ENCODE measurements around the gene MAP4K4.

The MAP4K4 gene

DNA sequence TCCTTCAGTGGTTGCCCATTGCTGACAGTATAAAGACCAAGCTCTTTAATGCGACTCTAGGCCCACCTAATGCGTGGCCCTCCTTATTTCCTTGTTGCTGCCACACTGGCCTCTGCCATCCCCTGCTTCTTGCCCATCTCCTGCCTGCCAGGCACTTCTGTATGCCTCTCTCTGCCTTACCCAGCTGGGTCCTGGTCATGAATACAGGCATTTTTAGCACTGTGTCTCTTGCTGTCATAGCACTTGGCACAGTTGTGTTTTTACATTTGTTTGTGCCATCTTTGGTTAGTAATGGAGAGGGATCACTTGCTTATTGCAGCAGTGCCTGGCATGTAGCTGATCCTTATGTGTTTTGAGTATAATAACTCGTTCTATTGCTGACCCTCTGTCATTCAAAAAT lies 38.7 kb downstream of the MAP4K4 start:
- Histone ChIP-seq H2AK5ac (ENCODE audit: low read depth, low read length) (no peak overlapping the region), H4K8ac (ENCODE audit: low read depth, low read length) (no peak overlapping the region), H3K9ac (ENCODE audit: low read depth, low read length, poor library complexity) (peak overlapping the region; percentile 25), H3K27me3 (ENCODE audit: control insufficient read depth in 3 of 3, insufficient read depth in 3 of 3, low read depth in 1 of 3, low read length in 3 of 3) (no peaks in the 10 kb centered on the region), H2BK120ac (ENCODE audit: low read depth, low read length) (no peak overlapping the region), H3K4me2 (ENCODE audit: insufficient read depth, low read length, poor library complexity, severe bottlenecking) (no peak overlapping the region), H3K23ac (ENCODE audit: low read depth, low read length, poor library complexity) (no peak overlapping the region), H3K14ac (ENCODE audit: low read length) (no peak overlapping the region), H4K91ac (ENCODE audit: low read depth, low read length, poor library complexity) (no peak overlapping the region), H3K4ac (ENCODE audit: low read length) (no peak overlapping the region), H3K79me1 (ENCODE audit: low read depth, low read length) (peaks cover 2% of the 10 kb centered on the region), H3K4me3 (ENCODE audit: low read length in 2 of 2) (no peak overlapping the region), H2BK15ac (ENCODE audit: low read length) (no peak overlapping the region), H3K18ac (ENCODE audit: low read length) (peak overlapping the region; percentile 48), H3K4me1 (ENCODE audit: control insufficient read depth in 2 of 2, insufficient read depth in 1 of 2, low read depth in 1 of 2, low read length in 2 of 2) (peaks cover 9 to 22% of the 10 kb centered on the region in 2 donors), H2AFZ (ENCODE audit: low read length) (no peak overlapping the region), H3K9me3 (replicated peaks in 1 of 2; ENCODE audit: control insufficient read depth in 2 of 2, insufficient read depth in 1 of 2, low read depth in 1 of 2, low read length in 2 of 2) (no peaks in the 10 kb centered on the region), H3K36me3 (replicated peaks in 1 of 2; ENCODE audit: control insufficient read depth in 2 of 2, insufficient read depth in 2 of 2, low read length in 2 of 2) (peaks cover 0 to 4% of the 10 kb centered on the region in 2 donors), H2BK5ac (ENCODE audit: low read length) (no peak overlapping the region), H2BK12ac (ENCODE audit: low read length) (no peak overlapping the region), H3K27ac (replicated peaks; ENCODE audit: low read length) (no peak overlapping the region)
- WGBS, 2 donors (ENCODE audit: extremely low coverage in 2 of 2, insufficient read length in 2 of 2, insufficient replicate concordance in 1 of 2), result no CpG with 5 or more reads among the region's 3 CpGs
- no peak for DNase-seq (ENCODE audit: low spot score)

DNA sequence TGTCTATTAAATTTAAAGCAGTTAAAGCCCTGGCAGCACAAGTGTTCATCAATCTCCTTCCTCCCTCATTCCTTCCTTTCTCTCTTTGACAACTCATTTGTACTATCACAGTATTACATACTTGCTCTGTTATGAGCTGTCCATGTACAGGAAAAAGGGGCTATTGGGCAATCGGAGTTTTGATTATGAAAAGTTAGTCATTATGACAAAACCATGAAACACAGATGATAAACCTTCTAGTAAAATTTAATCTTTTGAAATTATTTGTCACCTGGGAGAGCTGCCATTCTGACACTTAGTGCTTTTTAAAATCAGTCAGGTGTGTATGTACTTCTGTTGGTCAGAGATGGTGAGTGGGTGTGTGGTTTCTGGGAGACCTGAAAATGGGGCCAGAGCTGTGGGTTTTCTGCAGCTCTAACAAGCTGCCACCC lies 39.4 kb downstream of the MAP4K4 start:
- H3K14ac ChIP-seq (ENCODE audit: low read length), result no peak overlapping the region
- no peak overlapping the region for H3K4me2 ChIP-seq (ENCODE audit: insufficient read depth, low read length, poor library complexity, severe bottlenecking)
- no peak overlapping the region for H4K91ac ChIP-seq (ENCODE audit: low read depth, low read length, poor library complexity)
- H2BK120ac ChIP-seq (ENCODE audit: low read depth, low read length), result no peak overlapping the region
- no peak overlapping the region for H2BK15ac ChIP-seq (ENCODE audit: low read length)
- H2AFZ ChIP-seq (ENCODE audit: low read length), result no peak overlapping the region
- H3K18ac ChIP-seq (ENCODE audit: low read length), result no peak overlapping the region
- no CpG with 5 or more reads among the region's 1 CpG for WGBS, 2 donors (ENCODE audit: extremely low coverage in 2 of 2, insufficient read length in 2 of 2, insufficient replicate concordance in 1 of 2)
- peaks cover 2% of the 10 kb centered on the region for H3K79me1 ChIP-seq (ENCODE audit: low read depth, low read length)
- H3K9me3 ChIP-seq (replicated peaks in 1 of 2; ENCODE audit: control insufficient read depth in 2 of 2, insufficient read depth in 1 of 2, low read depth in 1 of 2, low read length in 2 of 2), result no peaks in the 10 kb centered on the region
- H2BK5ac ChIP-seq (ENCODE audit: low read length), result no peak overlapping the region
- H3K23ac ChIP-seq (ENCODE audit: low read depth, low read length, poor library complexity), result no peak overlapping the region
- no peak overlapping the region for H3K4me3 ChIP-seq (ENCODE audit: low read length in 2 of 2)
- H3K27ac ChIP-seq (replicated peaks; ENCODE audit: low read length), result no peak overlapping the region
- H3K27me3 ChIP-seq (ENCODE audit: control insufficient read depth in 3 of 3, insufficient read depth in 3 of 3, low read depth in 1 of 3, low read length in 3 of 3), result no peaks in the 10 kb centered on the region
- peaks cover 11 to 25% of the 10 kb centered on the region in 2 donors for H3K4me1 ChIP-seq (ENCODE audit: control insufficient read depth in 2 of 2, insufficient read depth in 1 of 2, low read depth in 1 of 2, low read length in 2 of 2)
- no peak for DNase-seq (ENCODE audit: low spot score)
- H3K36me3 ChIP-seq (replicated peaks in 1 of 2; ENCODE audit: control insufficient read depth in 2 of 2, insufficient read depth in 2 of 2, low read length in 2 of 2), result peaks cover 0 to 4% of the 10 kb centered on the region in 2 donors
- H3K4ac ChIP-seq (ENCODE audit: low read length), result no peak overlapping the region
- no peak overlapping the region for H2BK12ac ChIP-seq (ENCODE audit: low read length)
- no peak overlapping the region for H3K9ac ChIP-seq (ENCODE audit: low read depth, low read length, poor library complexity)
- no peak overlapping the region for H4K8ac ChIP-seq (ENCODE audit: low read depth, low read length)
- H2AK5ac ChIP-seq (ENCODE audit: low read depth, low read length), result no peak overlapping the region

DNA sequence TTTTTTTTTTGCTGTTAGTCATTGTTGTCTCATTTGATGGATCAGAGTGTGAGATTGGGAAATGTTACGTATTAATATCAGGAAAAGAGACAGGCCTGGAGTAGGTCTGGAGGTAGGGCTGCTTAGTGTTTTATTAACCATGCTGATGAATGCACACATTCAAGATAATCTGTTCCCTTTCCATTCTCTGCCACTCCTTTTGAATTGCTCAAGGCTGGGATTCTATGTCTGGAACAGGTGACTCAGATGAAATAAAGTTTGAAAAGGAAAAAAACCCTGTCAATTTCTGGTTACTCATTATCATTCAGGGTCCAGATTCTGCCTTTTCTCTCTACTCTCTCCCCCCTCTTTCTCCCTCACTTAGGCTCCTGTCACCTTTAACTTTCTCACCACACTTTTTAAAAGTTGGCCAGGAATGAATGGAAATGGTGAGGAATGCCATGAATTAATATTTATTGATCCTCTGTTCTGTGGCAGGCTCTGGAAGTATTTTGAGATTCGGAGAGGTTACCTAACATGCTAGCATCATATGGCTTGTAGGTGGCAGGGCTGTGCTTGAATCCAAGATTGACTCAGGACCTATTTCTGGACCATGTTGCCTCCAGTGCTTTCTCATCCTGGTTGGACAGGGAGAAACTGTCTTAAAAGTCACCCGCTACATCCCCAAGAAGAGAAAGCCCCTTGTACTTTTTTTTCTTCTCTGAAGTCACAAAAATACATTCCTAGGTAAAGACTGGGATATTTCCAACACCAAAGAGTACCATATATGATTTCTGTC lies 40.2 kb downstream of the MAP4K4 start:
- H3K18ac ChIP-seq (ENCODE audit: low read length), result no peak overlapping the region
- H3K4ac ChIP-seq (ENCODE audit: low read length), result no peak overlapping the region
- DNase-seq (ENCODE audit: low spot score), result no peak
- no peak overlapping the region for H2AK5ac ChIP-seq (ENCODE audit: low read depth, low read length)
- H3K9me3 ChIP-seq (replicated peaks in 1 of 2; ENCODE audit: control insufficient read depth in 2 of 2, insufficient read depth in 1 of 2, low read depth in 1 of 2, low read length in 2 of 2), result no peaks in the 10 kb centered on the region
- H3K4me3 ChIP-seq (ENCODE audit: low read length in 2 of 2), result no peak overlapping the region
- H3K14ac ChIP-seq (ENCODE audit: low read length), result no peak overlapping the region
- peaks cover 0 to 4% of the 10 kb centered on the region in 2 donors for H3K36me3 ChIP-seq (replicated peaks in 1 of 2; ENCODE audit: control insufficient read depth in 2 of 2, insufficient read depth in 2 of 2, low read length in 2 of 2)
- no peak overlapping the region for H4K91ac ChIP-seq (ENCODE audit: low read depth, low read length, poor library complexity)
- H3K4me1 ChIP-seq (ENCODE audit: control insufficient read depth in 2 of 2, insufficient read depth in 1 of 2, low read depth in 1 of 2, low read length in 2 of 2), result peaks cover 15 to 33% of the 10 kb centered on the region in 2 donors
- no peak overlapping the region for H2BK12ac ChIP-seq (ENCODE audit: low read length)
- no CpG with 5 or more reads among the region's 3 CpGs for WGBS, 2 donors (ENCODE audit: extremely low coverage in 2 of 2, insufficient read length in 2 of 2, insufficient replicate concordance in 1 of 2)
- H2BK120ac ChIP-seq (ENCODE audit: low read depth, low read length), result no peak overlapping the region
- H3K27me3 ChIP-seq (ENCODE audit: control insufficient read depth in 3 of 3, insufficient read depth in 3 of 3, low read depth in 1 of 3, low read length in 3 of 3), result no peaks in the 10 kb centered on the region
- H2AFZ ChIP-seq (ENCODE audit: low read length), result no peak overlapping the region
- no peak overlapping the region for H4K8ac ChIP-seq (ENCODE audit: low read depth, low read length)
- H2BK5ac ChIP-seq (ENCODE audit: low read length), result no peak overlapping the region
- H3K4me2 ChIP-seq (ENCODE audit: insufficient read depth, low read length, poor library complexity, severe bottlenecking), result no peak overlapping the region
- no peak overlapping the region for H3K9ac ChIP-seq (ENCODE audit: low read depth, low read length, poor library complexity)
- H2BK15ac ChIP-seq (ENCODE audit: low read length), result no peak overlapping the region
- H3K79me1 ChIP-seq (ENCODE audit: low read depth, low read length), result peaks cover 2% of the 10 kb centered on the region
- H3K27ac ChIP-seq (replicated peaks; ENCODE audit: low read length), result no peak overlapping the region
- no peak overlapping the region for H3K23ac ChIP-seq (ENCODE audit: low read depth, low read length, poor library complexity)

- no CpG with 5 or more reads among the region's 2 CpGs for WGBS, 2 donors (ENCODE audit: extremely low coverage in 2 of 2, insufficient read length in 2 of 2, insufficient replicate concordance in 1 of 2)
These were observed 41.1 kb downstream of the MAP4K4 start for GRCh38 chr2:101738649-101739048.

More at GRCh38 chr2:101738649-101739048, 41.1 kb downstream of the MAP4K4 start:
- no peak overlapping the region for H4K8ac ChIP-seq (ENCODE audit: low read depth, low read length)
- H2AFZ ChIP-seq (ENCODE audit: low read length), result no peak overlapping the region
- H3K4me2 ChIP-seq (ENCODE audit: insufficient read depth, low read length, poor library complexity, severe bottlenecking), result no peak overlapping the region
- H3K27me3 ChIP-seq (ENCODE audit: control insufficient read depth in 3 of 3, insufficient read depth in 3 of 3, low read depth in 1 of 3, low read length in 3 of 3), result no peaks in the 10 kb centered on the region
- no peak overlapping the region for H2AK5ac ChIP-seq (ENCODE audit: low read depth, low read length)
- peaks cover 2% of the 10 kb centered on the region for H3K79me1 ChIP-seq (ENCODE audit: low read depth, low read length)
- H3K18ac ChIP-seq (ENCODE audit: low read length), result no peak overlapping the region
- no peak overlapping the region for H3K27ac ChIP-seq (replicated peaks; ENCODE audit: low read length)
- no peak overlapping the region for H3K4ac ChIP-seq (ENCODE audit: low read length)
- DNase-seq (ENCODE audit: low spot score), result no peak
- no peak overlapping the region for H4K91ac ChIP-seq (ENCODE audit: low read depth, low read length, poor library complexity)
- no peak overlapping the region for H3K4me3 ChIP-seq (ENCODE audit: low read length in 2 of 2)
- no peaks in the 10 kb centered on the region for H3K9me3 ChIP-seq (replicated peaks in 1 of 2; ENCODE audit: control insufficient read depth in 2 of 2, insufficient read depth in 1 of 2, low read depth in 1 of 2, low read length in 2 of 2)
- H3K36me3 ChIP-seq (replicated peaks in 1 of 2; ENCODE audit: control insufficient read depth in 2 of 2, insufficient read depth in 2 of 2, low read length in 2 of 2), result peaks cover 0 to 4% of the 10 kb centered on the region in 2 donors
- H3K4me1 ChIP-seq (ENCODE audit: control insufficient read depth in 2 of 2, insufficient read depth in 1 of 2, low read depth in 1 of 2, low read length in 2 of 2), result peaks cover 14 to 34% of the 10 kb centered on the region in 2 donors
- no peak overlapping the region for H3K23ac ChIP-seq (ENCODE audit: low read depth, low read length, poor library complexity)
- no peak overlapping the region for H2BK120ac ChIP-seq (ENCODE audit: low read depth, low read length)
- no peak overlapping the region for H2BK12ac ChIP-seq (ENCODE audit: low read length)
- no peak overlapping the region for H2BK15ac ChIP-seq (ENCODE audit: low read length)
- H3K9ac ChIP-seq (ENCODE audit: low read depth, low read length, poor library complexity), result no peak overlapping the region
- no peak overlapping the region for H3K14ac ChIP-seq (ENCODE audit: low read length)
- no peak overlapping the region for H2BK5ac ChIP-seq (ENCODE audit: low read length)
